ENCODE results near the gene ZNF564. TPM values are rescaled to one million over a fixed set of nuclear protein-coding genes. Genes with fewer than 3 reads are reported as not detected.

The ZNF564 gene
- total RNA-seq, 4 donors from 2014 or later: 6.8 to 14.6 (median 13.8) TPM

DNA sequence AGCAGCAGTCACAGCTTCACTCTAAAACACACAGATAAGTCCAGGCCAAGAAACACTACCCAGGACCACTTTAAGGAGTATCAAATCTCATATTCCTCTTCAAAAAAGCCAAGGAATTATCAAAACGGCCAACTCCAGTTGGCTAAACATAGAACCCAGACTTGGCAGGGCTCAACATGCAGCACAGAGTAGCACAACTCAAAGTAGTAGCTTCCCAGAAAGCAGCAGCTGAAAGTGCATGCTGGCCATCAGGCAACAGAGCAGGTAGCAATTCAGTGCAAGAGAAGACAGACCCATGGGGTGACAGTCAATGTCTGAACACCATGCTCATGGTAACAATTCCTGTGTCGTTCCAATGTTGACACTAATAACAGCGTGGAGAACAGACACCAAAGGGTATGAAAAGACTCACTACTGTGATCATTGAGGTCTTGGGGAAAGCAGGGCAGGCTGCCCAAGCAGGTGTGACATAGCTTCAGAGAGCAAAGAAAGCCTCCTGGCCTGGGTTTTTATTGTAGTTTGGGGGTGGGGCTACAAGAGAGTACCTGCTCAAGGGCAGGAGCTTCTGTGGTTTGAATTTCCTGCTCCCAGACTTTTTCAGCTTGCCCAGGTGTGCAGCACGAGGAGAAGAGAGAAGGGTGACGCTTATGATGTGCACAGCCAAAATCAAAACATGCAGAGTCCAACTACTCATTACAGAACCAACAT is 72.9 kb downstream of the ZNF564 start:
- Histone ChIP-seq H3K27ac (no peak overlapping the region), H3K36me3 (no peaks in the 10 kb centered on the region), H3K4me3 (no peak overlapping the region), H3K9me3 (no peaks in the 10 kb centered on the region), H3K27me3 (no peaks in the 10 kb centered on the region), H3K4me1 (peaks cover 0 to 16% (median under 1%) of the 10 kb centered on the region in 3 donors)
- WGBS, 2 donors (ENCODE audit: low coverage in 1 of 2): 84 to 86% methylated on average over 2 to 4 of the region's 5 CpGs
- TF ChIP-seq CTCF (IDR thresholded peaks at IDR 0.05): no peak
- TF ChIP-seq POLR2A (IDR thresholded peaks at IDR 0.05): no peak
- TF ChIP-seq EP300 (IDR thresholded peaks at IDR 0.05): no peak
- TF ChIP-seq POLR2AphosphoS5 (IDR thresholded peaks at IDR 0.05): no peak
- no peak for ATAC-seq

Small RNAs within 50 kb of the gene (small RNA-seq; reads per million reads assigned to genes)
- gene MTCO1P27: 0 reads per million in 4 donors
- gene PPIAP20: 0 reads per million in 4 donors

Other genes starting within 250 kb of the ZNF564 start
- gene ZNF563, start 217.8 kb downstream of the ZNF564 start, total RNA-seq: 1 to 10 TPM; 1.6 to 7.6 (median 5.5) TPM
- 1 to 10 TPM; 2.3 to 6.7 (median 4.8) TPM for gene ZNF442, start 185.8 kb downstream of the ZNF564 start, total RNA-seq
- gene ZNF799, start 150.2 kb downstream of the ZNF564 start, total RNA-seq: 1 to 10 TPM; 3.9 to 7.8 (median 4.7) TPM
- 1 to 10 TPM; 3.1 to 9.2 (median 5.2) TPM for gene ZNF443, start 110.5 kb downstream of the ZNF564 start, total RNA-seq
- 1 to 10 TPM; 3.1 to 3.6 (median 3.3) TPM for gene ZNF709, start 66.7 kb downstream of the ZNF564 start, total RNA-seq
- 1 to 10 TPM; 5.1 to 8.6 (median 6.7) TPM for gene ZNF490, start 59.3 kb upstream of the ZNF564 start, total RNA-seq
- 10 to 100 TPM; 16.7 to 29.7 (median 20.4) TPM for gene ZNF791, start 59.4 kb upstream of the ZNF564 start, total RNA-seq
- 10 to 100 TPM; 61.3 to 98.1 (median 70.8) TPM for gene MAN2B1, start 115.3 kb upstream of the ZNF564 start, total RNA-seq
- gene WDR83, start 115.3 kb upstream of the ZNF564 start, total RNA-seq: 10 to 100 TPM in 3 of 4 donors, 1 to 10 TPM in 1; 8.8 to 19.8 (median 15.5) TPM
- 100 to 1,000 TPM in 1 of 4 donors, 10 to 100 TPM in 3; 77.3 to 122 (median 92.1) TPM for gene DHPS, start 130.4 kb upstream of the ZNF564 start, total RNA-seq
- gene GNG14, start 136.5 kb upstream of the ZNF564 start, total RNA-seq: not detected
- gene FBXW9, start 145.1 kb upstream of the ZNF564 start, total RNA-seq: 1 to 10 TPM; 3.8 to 7.5 (median 4.1) TPM
- gene TNPO2, start 172.4 kb upstream of the ZNF564 start, total RNA-seq: 10 to 100 TPM; 52.0 to 89.2 (median 76.1) TPM
- gene TRIR, start 183.2 kb upstream of the ZNF564 start, total RNA-seq: 100 to 1,000 TPM; 364 to 432 (median 398) TPM
- 10 to 100 TPM; 47.3 to 58.2 (median 55.8) TPM for gene GET3, start 186.0 kb upstream of the ZNF564 start, total RNA-seq
- gene BEST2, start 200.3 kb upstream of the ZNF564 start, total RNA-seq: not detected
- 10 to 100 TPM; 13.5 to 24.1 (median 14.6) TPM for gene HOOK2, start 224.1 kb upstream of the ZNF564 start, total RNA-seq
- gene JUNB, start 240.0 kb upstream of the ZNF564 start, total RNA-seq: 100 to 1,000 TPM in 3 of 4 donors, 10 to 100 TPM in 1; 99.3 to 614 (median 168) TPM

Data from gastroesophageal sphincter (tissue), 4 donors.